ENCODE data around the gene WDR72.

DNA sequence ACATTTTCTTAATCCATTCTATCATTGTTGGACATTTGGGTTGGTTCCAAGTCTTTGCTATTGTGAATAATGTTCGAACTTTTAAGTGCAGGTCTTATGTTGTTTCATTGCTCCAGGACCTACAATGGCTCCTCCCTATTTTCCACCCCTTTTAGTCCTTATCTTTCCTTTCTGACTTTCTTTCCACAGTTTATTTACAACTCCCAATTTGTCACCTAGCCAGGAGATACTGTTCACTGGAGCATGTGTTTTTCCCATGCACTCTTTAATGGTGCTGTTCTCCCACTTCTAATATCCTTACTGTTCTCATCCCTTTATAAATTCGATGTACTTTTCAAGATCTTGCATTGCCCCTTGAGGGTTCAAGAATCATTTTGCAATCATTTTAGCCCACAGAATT lies 290.0 kb downstream of the WDR72 start:
- TF ChIP-seq, protein P1, sequence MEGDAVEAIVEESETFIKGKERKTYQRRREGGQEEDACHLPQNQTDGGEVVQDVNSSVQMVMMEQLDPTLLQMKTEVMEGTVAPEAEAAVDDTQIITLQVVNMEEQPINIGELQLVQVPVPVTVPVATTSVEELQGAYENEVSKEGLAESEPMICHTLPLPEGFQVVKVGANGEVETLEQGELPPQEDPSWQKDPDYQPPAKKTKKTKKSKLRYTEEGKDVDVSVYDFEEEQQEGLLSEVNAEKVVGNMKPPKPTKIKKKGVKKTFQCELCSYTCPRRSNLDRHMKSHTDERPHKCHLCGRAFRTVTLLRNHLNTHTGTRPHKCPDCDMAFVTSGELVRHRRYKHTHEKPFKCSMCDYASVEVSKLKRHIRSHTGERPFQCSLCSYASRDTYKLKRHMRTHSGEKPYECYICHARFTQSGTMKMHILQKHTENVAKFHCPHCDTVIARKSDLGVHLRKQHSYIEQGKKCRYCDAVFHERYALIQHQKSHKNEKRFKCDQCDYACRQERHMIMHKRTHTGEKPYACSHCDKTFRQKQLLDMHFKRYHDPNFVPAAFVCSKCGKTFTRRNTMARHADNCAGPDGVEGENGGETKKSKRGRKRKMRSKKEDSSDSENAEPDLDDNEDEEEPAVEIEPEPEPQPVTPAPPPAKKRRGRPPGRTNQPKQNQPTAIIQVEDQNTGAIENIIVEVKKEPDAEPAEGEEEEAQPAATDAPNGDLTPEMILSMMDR (IDR thresholded peaks at IDR 0.05; ENCODE audit: low read depth, low read length), result no peak
- TF ChIP-seq POLR2A (IDR thresholded peaks at IDR 0.05; ENCODE audit: extremely low read depth, insufficient read length) (no peak), MYC (IDR thresholded peaks at IDR 0.05; ENCODE audit: low read depth, low read length) (no peak)
- TF ChIP-seq, protein P2, sequence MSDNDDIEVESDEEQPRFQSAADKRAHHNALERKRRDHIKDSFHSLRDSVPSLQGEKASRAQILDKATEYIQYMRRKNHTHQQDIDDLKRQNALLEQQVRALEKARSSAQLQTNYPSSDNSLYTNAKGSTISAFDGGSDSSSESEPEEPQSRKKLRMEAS (IDR thresholded peaks at IDR 0.05; ENCODE audit: low read depth, low read length), result no peak

Data from NB4 (cell line).